MM.1S (cell line): ENCODE data around the gene DHRS12.

ENCODE experiments used
- EZH2 ChIP-seq: fragments of 300-600 bp; sonication (generic); optimal IDR thresholded peaks from 2 replicates; pipeline ENCODE3; 2017; ENCODE audit warnings: low read depth, mild to moderate bottlenecking, antibody characterized with exemption, low read length, mixed read lengths
- TF ChIP-seq, protein P1 (sequence below): fragments of 300-600 bp; sonication (generic); IDR thresholded peaks from 2 replicates; pipeline ENCODE4 v1.5.1; 2016; ENCODE audit warnings: antibody characterized with exemption, low read length, mixed read lengths

DNA sequence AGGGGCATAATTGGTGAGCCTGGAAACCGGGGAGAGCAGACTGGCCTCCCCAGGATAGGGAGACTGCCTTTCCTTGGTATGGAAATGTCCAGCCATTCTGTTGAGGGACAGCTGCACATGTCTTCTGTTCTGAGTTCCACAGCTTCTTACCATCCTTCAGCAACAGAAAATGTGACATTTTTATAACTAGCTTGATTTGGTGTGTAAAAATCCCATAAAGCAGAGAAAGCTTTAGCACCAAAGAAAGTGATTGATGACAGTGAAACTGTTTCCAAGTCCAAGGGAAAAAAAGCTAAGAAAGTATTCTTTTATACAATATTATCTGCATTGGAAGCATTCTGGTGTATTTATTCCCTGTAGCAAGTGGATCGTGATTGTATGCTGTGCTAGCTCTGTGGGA is 61.9 kb downstream of the DHRS12 start:
- no peak for TF ChIP-seq EZH2
- TF ChIP-seq, protein P1, sequence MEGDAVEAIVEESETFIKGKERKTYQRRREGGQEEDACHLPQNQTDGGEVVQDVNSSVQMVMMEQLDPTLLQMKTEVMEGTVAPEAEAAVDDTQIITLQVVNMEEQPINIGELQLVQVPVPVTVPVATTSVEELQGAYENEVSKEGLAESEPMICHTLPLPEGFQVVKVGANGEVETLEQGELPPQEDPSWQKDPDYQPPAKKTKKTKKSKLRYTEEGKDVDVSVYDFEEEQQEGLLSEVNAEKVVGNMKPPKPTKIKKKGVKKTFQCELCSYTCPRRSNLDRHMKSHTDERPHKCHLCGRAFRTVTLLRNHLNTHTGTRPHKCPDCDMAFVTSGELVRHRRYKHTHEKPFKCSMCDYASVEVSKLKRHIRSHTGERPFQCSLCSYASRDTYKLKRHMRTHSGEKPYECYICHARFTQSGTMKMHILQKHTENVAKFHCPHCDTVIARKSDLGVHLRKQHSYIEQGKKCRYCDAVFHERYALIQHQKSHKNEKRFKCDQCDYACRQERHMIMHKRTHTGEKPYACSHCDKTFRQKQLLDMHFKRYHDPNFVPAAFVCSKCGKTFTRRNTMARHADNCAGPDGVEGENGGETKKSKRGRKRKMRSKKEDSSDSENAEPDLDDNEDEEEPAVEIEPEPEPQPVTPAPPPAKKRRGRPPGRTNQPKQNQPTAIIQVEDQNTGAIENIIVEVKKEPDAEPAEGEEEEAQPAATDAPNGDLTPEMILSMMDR: no peak
